ENCODE data around the gene ZSWIM5.

DNA sequence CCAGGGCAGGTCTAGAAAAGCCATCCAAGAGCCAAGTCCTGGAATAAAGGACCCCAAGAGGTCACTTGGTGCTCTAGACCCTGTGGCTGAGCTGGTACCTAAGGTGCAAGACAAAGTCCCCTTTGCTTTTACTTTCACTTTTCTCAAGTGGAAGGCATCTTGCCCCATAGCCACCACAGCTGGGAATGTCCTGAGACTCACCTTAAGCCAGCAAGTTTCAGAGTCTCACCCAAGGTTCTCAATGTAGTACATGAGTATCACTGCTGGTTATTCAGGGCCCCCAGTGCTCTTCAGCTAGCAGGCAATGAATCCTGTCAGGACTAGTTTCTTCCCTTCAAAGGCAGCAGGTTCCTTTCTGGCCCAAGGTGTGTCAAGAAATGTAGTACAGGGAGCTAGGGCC is 126.9 kb downstream of the ZSWIM5 start:
- TF ChIP-seq, protein P1, sequence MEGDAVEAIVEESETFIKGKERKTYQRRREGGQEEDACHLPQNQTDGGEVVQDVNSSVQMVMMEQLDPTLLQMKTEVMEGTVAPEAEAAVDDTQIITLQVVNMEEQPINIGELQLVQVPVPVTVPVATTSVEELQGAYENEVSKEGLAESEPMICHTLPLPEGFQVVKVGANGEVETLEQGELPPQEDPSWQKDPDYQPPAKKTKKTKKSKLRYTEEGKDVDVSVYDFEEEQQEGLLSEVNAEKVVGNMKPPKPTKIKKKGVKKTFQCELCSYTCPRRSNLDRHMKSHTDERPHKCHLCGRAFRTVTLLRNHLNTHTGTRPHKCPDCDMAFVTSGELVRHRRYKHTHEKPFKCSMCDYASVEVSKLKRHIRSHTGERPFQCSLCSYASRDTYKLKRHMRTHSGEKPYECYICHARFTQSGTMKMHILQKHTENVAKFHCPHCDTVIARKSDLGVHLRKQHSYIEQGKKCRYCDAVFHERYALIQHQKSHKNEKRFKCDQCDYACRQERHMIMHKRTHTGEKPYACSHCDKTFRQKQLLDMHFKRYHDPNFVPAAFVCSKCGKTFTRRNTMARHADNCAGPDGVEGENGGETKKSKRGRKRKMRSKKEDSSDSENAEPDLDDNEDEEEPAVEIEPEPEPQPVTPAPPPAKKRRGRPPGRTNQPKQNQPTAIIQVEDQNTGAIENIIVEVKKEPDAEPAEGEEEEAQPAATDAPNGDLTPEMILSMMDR (IDR thresholded peaks at IDR 0.05; ENCODE audit: insufficient read depth, low read depth, low read length): no peak
- no peak for TF ChIP-seq EZH2 (IDR thresholded peaks at IDR 0.05; ENCODE audit: insufficient read depth, low read length)

Data from astrocyte (in vitro differentiated cells and primary cell).